Muscle of back (tissue), 11 donors: Measurements from ENCODE around the gene ZHX3. TPM values are rescaled to one million over a fixed set of nuclear protein-coding genes. Genes with fewer than 3 reads are reported as not detected.
"Not testable (repeated sequence)": the region's sequence is repeated elsewhere in the genome, so short reads cannot be mapped to it uniquely, and the experiment has no call there.

Experiments used
- DNase-seq, 3 donors: peaks; one replicate each; pipeline versions ENCODE4 v3.0.0 to v3.0.0-alpha.2; 2013
- polyA plus RNA-seq, 10 donors: library from polyadenylated mRNA; unstranded; fragments of 120-200 nt; gene quantifications; one replicate each; pipeline ENCODE4 v1.2.1, GENCODE V29; 2013; ENCODE audit not compliant: insufficient read length in 10 of 10

The ZHX3 gene
- polyA plus RNA-seq, 10 donors, result 8.4 to 13.6 (median 10.1) TPM

- peak; percentile 78 to 94 (median 87) for DNase-seq
Measured at GRCh38 chr20:41137614-41138474, 179.7 kb downstream of the ZHX3 start.

GRCh38 chr20:41136680-41137613, 180.6 kb downstream of the ZHX3 start, which contains the start of gene PLCG1:
Gene PLCG1, plus strand, starts transcription at chr20:41137543. Its CDS starts 99 bp downstream, at chr20:41137642.
- DNase-seq, result peak; percentile 86 to 97 (median 92)

- no peak for DNase-seq
Measured at GRCh38 chr20:41135888-41136679, 181.4 kb downstream of the ZHX3 start.

GRCh38 chr20:41135187-41135887, 182.2 kb downstream of the ZHX3 start:
- peak in 1 of 3 donors; percentile 32 for DNase-seq

- DNase-seq, result no peak
Measured at GRCh38 chr20:41134362-41135186, 183.0 kb downstream of the ZHX3 start.

GRCh38 chr20:41133709-41134361, 183.7 kb downstream of the ZHX3 start:
- DNase-seq, result no peak

GRCh38 chr20:41132388-41132775, 185.1 kb downstream of the ZHX3 start:
- not testable (repeated sequence) for DNase-seq

- DNase-seq, result no peak
Measured at GRCh38 chr20:41131594-41132387, 185.7 kb downstream of the ZHX3 start.

Other genes starting within 250 kb of the ZHX3 start
- gene PLCG1, start 180.2 kb downstream of the ZHX3 start, polyA plus RNA-seq, result 100 to 1,000 TPM in 1 of 10 donors, 10 to 100 TPM in 9; 56.3 to 122 (median 87.0) TPM
- 1 to 10 TPM; 2.6 to 6.5 (median 3.4) TPM for gene LPIN3, start 23.1 kb upstream of the ZHX3 start, polyA plus RNA-seq
- 10 to 100 TPM; 22.0 to 49.8 (median 35.2) TPM for gene EMILIN3, start 49.1 kb upstream of the ZHX3 start, polyA plus RNA-seq